Fibroblast of gingiva (primary cell): ENCODE data around the gene ABHD4.
A peak's percentile ranks its signal among the peaks of the same experiment; 100 is the strongest.
"Not testable (repeated sequence)": the region's sequence is repeated elsewhere in the genome, so short reads cannot be mapped to it uniquely, and the experiment has no call there.

Experiments
- DNase-seq: peaks from one replicate; pipeline ENCODE4 v3.0.0-alpha.2; 2011; ENCODE audit warnings: low read depth

ABHD4 gene, protein sequence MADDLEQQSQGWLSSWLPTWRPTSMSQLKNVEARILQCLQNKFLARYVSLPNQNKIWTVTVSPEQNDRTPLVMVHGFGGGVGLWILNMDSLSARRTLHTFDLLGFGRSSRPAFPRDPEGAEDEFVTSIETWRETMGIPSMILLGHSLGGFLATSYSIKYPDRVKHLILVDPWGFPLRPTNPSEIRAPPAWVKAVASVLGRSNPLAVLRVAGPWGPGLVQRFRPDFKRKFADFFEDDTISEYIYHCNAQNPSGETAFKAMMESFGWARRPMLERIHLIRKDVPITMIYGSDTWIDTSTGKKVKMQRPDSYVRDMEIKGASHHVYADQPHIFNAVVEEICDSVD

DNA sequence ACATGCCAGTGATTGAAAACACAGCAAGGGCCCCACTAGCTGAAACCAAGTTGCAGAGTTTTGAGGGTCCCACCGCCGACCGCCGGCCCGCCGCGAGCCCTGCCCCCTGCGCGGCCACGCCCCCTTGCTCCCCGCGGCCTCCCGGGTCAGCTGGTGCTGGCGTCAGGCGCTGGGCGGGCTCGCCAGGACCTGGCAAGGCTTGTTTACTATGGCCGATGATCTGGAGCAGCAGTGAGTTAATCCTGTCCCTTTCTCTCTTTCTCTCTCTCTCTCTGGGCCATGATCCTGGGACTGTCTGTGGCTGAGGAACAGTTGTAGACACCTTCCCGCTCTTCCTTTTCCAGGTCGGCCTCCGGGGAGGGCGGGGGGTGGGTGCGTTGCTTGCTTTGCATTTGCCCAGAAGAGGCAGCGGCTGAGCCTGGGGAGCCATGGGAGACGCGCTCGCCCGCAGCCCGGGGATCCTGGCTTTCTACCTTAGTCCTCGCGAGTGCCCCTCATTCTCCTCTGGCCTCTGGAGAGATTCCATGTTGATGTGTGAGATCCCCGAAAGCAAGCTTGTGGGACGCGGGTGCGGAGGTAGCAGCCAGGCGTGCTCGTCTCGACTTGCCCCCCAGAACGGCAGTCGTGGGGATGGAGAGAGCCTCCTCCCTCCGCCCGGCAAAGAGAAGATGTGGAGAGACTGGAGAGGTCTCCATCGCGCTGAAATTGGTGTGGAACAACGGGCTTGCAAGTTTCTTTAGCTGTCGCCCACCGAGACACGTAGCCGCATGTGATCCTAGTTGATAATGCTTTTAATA lies at the start of gene ABHD4:
TSS of gene ABHD4 (plus strand) at position 202 of the 797 bp plus-strand sequence. CDS start at position 209, 7 bp downstream.
- peak; percentile 65 for DNase-seq

DNA sequence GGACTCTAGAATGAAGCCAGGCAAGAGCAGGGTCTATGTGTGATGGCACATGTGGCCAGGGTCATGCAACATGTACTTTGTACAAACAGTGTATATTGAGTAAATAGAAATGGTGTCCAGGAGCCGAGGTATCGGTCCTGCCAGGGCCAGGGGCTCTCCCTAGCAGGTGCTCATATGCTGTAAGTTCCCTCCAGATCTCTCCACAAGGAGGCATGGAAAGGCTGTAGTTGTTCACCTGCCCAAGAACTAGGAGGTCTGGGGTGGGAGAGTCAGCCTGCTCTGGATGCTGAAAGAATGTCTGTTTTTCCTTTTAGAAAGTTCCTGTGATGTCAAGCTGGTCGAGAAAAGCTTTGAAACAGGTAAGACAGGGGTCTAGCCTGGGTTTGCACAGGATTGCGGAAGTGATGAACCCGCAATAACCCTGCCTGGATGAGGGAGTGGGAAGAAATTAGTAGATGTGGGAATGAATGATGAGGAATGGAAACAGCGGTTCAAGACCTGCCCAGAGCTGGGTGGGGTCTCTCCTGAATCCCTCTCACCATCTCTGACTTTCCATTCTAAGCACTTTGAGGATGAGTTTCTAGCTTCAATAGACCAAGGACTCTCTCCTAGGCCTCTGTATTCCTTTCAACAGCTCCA lies 48.7 kb upstream of the ABHD4 start:
- DNase-seq: no peak

DNA sequence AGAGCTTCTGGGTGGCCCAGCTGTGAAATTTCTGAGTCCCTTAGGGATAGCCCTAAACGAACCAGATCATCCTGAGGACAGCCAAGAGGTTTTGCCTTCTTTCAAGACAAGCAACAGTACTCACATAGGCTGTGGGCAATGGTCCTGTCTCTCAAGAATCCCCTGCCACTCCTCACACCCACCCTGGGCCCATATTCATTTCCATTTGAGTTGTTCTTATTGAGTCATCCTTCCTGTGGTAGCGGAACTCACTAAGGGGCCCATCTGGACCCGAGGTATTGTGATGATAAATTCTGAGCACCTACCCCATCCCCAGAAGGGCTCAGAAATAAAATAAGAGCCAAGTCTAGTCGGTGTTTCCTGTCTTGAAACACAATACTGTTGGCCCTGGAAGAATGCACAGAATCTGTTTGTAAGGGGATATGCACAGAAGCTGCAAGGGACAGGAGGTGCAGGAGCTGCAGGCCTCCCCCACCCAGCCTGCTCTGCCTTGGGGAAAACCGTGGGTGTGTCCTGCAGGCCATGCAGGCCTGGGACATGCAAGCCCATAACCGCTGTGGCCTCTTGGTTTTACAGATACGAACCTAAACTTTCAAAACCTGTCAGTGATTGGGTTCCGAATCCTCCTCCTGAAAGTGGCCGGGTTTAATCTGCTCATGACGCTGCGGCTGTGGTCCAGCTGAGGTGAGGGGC lies 48.0 kb upstream of the ABHD4 start:
- DNase-seq: peak; percentile 53

DNA sequence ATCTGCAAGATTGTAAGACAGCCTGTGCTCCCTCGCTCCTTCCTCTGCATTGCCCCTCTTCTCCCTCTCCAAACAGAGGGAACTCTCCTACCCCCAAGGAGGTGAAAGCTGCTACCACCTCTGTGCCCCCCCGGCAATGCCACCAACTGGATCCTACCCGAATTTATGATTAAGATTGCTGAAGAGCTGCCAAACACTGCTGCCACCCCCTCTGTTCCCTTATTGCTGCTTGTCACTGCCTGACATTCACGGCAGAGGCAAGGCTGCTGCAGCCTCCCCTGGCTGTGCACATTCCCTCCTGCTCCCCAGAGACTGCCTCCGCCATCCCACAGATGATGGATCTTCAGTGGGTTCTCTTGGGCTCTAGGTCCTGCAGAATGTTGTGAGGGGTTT lies 46.5 kb upstream of the ABHD4 start:
- DNase-seq: no peak

GRCh38 chr14:22552001-22552826 lies 45.9 kb upstream of the ABHD4 start:
- no peak for DNase-seq

DNA sequence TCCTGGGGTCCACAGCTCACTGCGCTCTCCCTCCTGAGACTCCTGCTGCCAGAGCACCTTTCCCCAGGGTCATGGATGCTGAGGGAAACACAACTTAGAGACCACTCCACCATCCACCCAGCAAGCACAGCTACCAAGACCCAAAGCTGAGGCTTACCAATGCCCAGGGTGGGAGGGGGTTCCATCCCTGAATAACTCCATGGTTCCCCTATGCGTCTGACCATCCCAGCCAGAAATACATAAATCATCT lies 45.3 kb upstream of the ABHD4 start:
- DNase-seq: no peak

DNA sequence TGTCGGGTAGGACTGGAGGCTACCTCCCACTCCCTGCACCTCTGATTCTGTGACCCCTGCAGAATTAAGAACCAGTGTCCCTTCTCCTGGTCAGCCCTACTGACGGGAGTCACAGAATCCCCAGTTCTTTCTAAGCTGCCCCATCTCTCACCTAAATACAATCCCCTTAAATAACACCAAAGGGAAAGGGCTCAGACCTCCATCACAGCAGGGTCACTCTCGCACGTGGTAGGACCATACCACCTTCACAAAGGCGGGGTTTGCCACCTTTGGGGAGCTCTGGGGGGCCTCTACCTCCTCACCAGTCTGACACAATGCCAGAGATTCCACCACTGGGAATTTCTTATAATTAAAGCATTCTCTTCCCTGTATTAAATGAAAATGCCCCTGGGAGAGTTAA lies 44.7 kb upstream of the ABHD4 start:
- no peak for DNase-seq

DNA sequence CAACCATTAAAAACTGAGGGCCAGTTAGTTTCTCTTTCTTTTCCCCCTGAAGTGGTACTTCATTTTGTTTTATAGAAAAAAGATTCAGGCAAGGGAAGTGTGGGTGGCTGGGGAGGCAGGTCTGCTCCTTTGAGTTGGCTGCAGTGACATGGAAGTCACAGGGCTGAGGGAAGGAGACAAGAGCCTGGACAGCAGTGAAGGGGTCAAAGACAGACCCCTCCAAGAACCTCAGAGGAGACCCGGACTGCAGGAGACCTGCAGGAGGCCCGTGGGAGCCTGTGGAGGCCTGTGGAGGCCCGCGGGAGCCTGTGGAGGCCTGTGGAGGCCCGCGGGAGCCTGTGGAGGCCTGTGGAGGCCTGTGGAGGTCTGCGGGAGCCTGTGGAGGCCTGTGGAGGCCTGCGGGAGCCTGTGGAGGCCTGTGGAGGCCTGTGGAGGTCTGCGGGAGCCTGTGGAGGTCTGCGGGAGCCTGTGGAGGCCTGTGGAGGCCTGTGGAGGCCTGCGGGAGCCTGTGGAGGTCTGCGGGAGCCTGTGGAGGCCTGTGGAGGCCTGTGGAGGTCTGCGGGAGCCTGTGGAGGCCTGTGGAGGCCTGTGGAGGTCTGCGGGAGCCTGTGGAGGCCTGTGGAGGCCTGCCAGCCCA lies 44.1 kb upstream of the ABHD4 start:
- not testable (repeated sequence) for DNase-seq

DNA sequence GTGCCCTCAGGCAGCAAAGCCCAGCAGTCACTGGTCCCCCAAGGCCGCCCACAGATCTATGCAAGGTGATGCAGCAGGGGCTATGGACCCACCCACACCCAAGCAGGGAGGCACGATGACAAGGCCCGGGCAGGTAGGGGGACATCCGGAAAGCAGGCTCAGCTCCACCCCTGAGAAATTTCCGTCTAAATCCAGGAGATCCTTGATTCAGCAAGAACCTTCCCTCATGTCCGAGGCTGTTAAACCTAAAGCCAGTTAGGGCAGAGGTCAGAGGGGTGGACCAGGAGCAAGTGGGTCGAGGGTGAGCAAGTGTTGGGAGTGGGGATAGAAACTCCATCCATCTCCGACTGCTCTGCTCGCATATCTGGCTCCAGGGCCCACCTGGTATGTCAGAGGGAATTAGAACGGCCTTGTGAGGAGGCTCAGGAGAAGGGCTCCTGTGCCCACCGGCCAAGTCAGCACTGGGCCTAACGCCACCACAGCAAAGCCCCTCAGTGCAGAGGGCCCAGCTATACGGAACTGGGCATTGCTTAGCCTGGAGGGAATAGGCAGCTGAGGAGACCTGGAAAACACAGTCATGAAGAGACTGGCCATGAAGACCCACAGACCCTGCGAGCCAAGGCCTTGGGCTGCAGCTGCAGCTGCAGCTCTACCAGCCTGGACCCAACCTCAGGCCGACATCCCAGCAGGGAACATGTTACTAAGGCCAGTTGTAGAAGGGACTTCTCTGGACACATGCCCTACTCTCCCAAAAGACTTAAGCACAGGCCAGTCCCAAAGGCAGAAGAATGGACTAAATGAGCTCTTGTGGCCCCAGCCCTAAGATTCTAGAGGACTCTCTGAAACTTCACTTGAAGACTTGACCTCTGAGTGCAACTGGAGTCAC lies 43.4 kb upstream of the ABHD4 start:
- no peak for DNase-seq

- no peak for DNase-seq
These were observed 42.6 kb upstream of the ABHD4 start for GRCh38 chr14:22555384-22556011.

GRCh38 chr14:22556021-22556989 lies 41.8 kb upstream of the ABHD4 start:
- DNase-seq: no peak

DNA sequence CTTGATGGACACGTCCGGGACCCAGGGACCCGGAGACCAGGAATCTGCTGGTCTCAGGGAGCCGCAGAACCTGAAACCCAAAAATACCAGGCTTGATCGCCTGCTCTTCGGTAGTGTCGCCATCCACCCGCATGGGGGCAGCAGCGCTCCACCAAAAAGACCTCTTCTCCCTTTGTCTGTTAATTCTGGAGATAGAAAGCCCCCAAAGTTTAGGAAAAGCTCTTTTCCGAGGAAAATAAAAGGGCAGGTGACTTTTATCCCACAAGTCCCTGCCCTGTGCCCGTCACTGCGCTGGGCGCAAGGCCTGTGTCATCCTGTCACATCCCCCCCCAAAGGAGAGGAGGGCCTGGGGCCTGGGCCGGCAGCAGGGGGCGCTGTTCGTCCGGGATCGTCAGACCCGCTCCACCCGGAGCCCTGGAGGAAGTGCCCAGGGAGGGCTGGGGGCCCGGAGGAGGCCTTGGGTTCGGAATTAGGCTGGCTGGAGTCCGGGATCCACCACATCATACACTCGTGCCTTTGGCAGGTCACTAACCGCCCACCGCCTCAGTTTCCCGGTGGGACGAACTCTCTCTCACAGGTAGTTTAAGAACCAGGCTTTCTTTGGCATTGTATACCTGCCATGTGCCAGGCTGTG lies 41.0 kb upstream of the ABHD4 start:
- DNase-seq: peak; percentile 63

DNA sequence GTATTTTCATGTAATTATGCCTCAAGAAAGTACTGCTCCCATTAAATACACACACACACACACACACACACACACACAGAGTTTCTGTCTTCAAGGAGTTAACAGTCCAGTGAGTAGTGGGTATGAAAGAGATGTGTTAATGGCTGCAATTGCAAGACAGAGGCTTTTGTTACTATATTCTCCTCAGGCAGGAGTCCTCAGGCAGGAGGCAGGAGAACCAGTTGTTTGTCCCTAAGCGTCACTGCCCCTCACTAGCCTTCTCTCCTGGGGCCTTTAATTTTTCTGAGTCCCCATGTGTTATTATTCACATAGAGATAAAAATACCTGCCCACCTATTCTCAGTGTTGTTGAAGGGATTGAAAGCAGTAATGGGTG lies 40.3 kb upstream of the ABHD4 start:
- no peak for DNase-seq

DNA sequence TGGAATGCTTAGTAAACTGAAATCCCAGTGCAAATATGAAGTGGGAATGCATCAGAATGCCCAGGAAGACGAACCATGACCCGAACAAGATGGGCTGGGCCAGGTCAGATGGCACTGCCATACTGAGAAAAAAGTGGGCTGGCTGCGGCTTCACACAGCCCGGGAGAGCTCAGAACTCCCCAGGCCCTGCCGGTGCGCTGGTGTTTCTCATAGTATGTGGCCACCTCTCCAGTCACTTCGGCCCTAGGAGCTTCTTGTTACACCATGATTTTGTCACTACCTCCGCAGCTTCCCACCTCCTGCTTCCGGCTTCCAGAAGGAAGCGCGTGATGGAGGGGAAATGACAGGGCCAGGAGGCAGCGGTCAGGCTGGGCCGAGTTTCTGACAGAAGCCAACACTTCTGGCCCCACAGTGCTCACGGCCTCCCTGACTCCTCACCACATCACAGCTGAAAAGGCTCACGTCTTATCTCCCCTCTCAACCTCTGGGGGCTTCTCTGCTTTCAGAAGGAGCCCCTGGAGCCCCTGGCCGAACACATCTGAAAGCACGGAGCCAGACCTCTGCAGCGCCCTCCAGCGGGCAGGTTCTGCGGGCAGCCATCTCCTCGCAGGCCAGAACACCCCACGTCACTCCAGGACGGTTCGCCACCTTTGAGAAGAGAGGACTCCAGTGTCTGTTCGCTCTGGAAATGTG lies 39.7 kb upstream of the ABHD4 start:
- DNase-seq: no peak

- no peak for DNase-seq
These were observed 39.1 kb upstream of the ABHD4 start for GRCh38 chr14:22559041-22559440.

- DNase-seq: no peak
These were observed 37.3 kb upstream of the ABHD4 start for GRCh38 chr14:22560662-22561365.

DNA sequence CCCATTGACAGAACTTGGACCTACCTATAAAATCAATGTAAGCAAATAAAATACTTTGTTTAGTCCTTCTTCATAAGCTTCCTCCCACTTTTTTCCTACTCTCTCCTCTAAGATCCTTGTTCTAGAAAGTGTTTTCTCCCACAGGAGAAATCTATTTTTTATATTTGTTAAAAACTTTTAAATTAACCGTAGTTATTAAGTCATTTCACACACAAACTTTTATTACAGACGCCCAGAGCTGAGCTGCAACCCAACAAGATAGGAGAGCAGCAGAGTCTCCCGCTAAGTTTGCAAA lies 36.8 kb upstream of the ABHD4 start:
- no peak for DNase-seq
